ENCODE measurements around the gene UBE2O. TPM values are rescaled to one million over a fixed set of nuclear protein-coding genes. Genes with fewer than 3 reads are reported as not detected.

The UBE2O gene
- total and polyA plus RNA-seq, 2 donors from 2014 or later, result 5.5 to 21.3 TPM

DNA sequence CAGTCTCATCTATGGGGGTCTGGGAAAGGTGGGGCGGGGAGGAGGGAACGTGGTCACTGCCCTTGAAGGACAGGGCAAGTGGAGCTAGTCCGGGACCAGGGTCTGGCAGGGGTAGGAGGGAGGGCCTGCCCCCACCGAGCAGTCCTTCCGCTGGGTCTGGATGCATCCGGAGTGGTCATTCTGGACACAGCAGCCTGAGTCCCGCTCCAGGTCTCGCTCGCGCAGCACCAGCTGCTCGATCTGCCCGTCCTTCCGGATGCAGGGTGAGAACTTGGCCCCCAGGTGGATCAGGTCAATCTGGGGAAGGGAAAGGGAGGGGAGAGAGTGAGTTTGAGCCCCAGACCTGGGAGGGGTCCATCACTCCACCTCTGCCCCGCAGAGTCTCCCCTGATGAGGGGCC, 21.3 kb upstream of the UBE2O start:
- TF ChIP-seq, protein P1, sequence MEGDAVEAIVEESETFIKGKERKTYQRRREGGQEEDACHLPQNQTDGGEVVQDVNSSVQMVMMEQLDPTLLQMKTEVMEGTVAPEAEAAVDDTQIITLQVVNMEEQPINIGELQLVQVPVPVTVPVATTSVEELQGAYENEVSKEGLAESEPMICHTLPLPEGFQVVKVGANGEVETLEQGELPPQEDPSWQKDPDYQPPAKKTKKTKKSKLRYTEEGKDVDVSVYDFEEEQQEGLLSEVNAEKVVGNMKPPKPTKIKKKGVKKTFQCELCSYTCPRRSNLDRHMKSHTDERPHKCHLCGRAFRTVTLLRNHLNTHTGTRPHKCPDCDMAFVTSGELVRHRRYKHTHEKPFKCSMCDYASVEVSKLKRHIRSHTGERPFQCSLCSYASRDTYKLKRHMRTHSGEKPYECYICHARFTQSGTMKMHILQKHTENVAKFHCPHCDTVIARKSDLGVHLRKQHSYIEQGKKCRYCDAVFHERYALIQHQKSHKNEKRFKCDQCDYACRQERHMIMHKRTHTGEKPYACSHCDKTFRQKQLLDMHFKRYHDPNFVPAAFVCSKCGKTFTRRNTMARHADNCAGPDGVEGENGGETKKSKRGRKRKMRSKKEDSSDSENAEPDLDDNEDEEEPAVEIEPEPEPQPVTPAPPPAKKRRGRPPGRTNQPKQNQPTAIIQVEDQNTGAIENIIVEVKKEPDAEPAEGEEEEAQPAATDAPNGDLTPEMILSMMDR (IDR thresholded peaks at IDR 0.05; ENCODE audit: borderline replicate concordance, extremely low read depth, insufficient read depth), result no peak
- peak in 1 of 5 donors; percentile 61 for DNase-seq
- no peak for FAIRE-seq
- no peak overlapping the region for H3K4me3 ChIP-seq (ENCODE audit: low read length in 3 of 3)
- H3K27me3 ChIP-seq (ENCODE audit: control insufficient read depth, insufficient read depth, low read length), result no peaks in the 10 kb centered on the region
- no peaks in the 10 kb centered on the region for H3K4me1 ChIP-seq (ENCODE audit: control insufficient read depth in 2 of 3, insufficient read depth in 2 of 3, low read depth in 1 of 3, low read length in 3 of 3)
- no peak overlapping the region for H3K9ac ChIP-seq (ENCODE audit: low read length in 3 of 3)
- intact Hi-C loops (cut with DNase I), result no loop called here
- no peaks in the 10 kb centered on the region for H3K36me3 ChIP-seq (ENCODE audit: control insufficient read depth in 2 of 3, insufficient read depth in 3 of 3, low read length in 3 of 3)
- H3K9me3 ChIP-seq (ENCODE audit: control insufficient read depth in 2 of 3, insufficient read depth in 1 of 3, low read length in 3 of 3), result no peaks in the 10 kb centered on the region
- H3K27ac ChIP-seq (ENCODE audit: low read depth in 2 of 2, low read length in 2 of 2), result no peak overlapping the region

DNA sequence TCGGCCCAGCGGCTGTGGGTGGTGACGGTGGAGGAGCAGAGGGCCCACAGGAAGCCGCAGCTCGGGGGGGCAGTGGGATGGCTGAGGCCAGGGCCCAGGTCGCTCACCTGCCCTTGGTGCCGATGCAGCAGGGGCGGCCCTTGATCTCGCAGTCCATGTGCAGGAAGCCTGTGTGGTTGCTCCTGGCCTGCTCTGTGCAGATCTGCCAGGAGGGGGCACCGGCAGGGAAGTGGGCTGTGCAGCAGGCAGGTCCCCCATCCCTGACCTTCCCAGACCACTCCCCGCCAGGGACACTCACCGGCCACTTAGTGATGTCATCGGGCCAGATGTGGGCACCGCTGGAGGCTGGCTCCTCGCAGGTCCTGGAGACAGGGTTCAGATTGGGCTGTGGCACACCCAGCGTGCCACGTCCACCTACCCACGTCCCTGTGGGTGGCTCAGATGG, 20.6 kb upstream of the UBE2O start:
- Histone ChIP-seq H3K27ac (ENCODE audit: low read depth in 2 of 2, low read length in 2 of 2) (no peak overlapping the region), H3K9me3 (ENCODE audit: control insufficient read depth in 2 of 3, insufficient read depth in 1 of 3, low read length in 3 of 3) (no peaks in the 10 kb centered on the region), H3K36me3 (ENCODE audit: control insufficient read depth in 2 of 3, insufficient read depth in 3 of 3, low read length in 3 of 3) (no peaks in the 10 kb centered on the region), H3K27me3 (ENCODE audit: control insufficient read depth, insufficient read depth, low read length) (no peaks in the 10 kb centered on the region), H3K4me3 (ENCODE audit: low read length in 3 of 3) (no peak overlapping the region), H3K9ac (ENCODE audit: low read length in 3 of 3) (no peak overlapping the region), H3K4me1 (ENCODE audit: control insufficient read depth in 2 of 3, insufficient read depth in 2 of 3, low read depth in 1 of 3, low read length in 3 of 3) (no peaks in the 10 kb centered on the region)
- intact Hi-C loops (cut with DNase I), result no loop called here
- peak in 1 of 5 donors; percentile 78 for DNase-seq
- TF ChIP-seq, protein P1 (IDR thresholded peaks at IDR 0.05; ENCODE audit: borderline replicate concordance, extremely low read depth, insufficient read depth), result no peak
- FAIRE-seq, result no peak

DNA sequence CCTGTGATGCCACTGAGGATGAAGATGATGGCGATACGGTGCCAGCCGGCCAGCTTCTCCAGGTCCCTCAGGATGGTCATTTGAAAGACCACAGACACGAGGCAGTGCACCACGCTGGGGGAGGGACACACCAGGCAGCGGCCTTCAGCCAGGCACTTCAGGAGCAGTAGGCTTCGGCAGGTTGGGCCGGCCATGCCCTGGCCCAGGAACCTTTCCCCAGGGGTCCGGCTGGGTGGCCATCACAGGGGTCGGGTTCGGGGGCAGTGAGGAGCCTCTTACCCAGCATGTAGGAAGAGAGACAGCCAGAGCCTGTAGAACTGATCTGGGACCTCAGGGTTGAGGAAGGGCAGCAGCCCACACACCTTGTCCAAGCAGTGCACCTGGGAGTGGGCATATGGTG, 19.8 kb upstream of the UBE2O start:
- Histone ChIP-seq H3K4me3 (ENCODE audit: low read length in 3 of 3) (no peak overlapping the region), H3K9me3 (ENCODE audit: control insufficient read depth in 2 of 3, insufficient read depth in 1 of 3, low read length in 3 of 3) (no peaks in the 10 kb centered on the region), H3K4me1 (ENCODE audit: control insufficient read depth in 2 of 3, insufficient read depth in 2 of 3, low read depth in 1 of 3, low read length in 3 of 3) (no peaks in the 10 kb centered on the region), H3K27me3 (ENCODE audit: control insufficient read depth, insufficient read depth, low read length) (no peaks in the 10 kb centered on the region), H3K9ac (ENCODE audit: low read length in 3 of 3) (no peak overlapping the region), H3K36me3 (ENCODE audit: control insufficient read depth in 2 of 3, insufficient read depth in 3 of 3, low read length in 3 of 3) (no peaks in the 10 kb centered on the region), H3K27ac (ENCODE audit: low read depth in 2 of 2, low read length in 2 of 2) (no peak overlapping the region)
- DNase-seq, result no peak
- FAIRE-seq, result no peak
- intact Hi-C loops (cut with DNase I), result no loop called here
- TF ChIP-seq, protein P1 (IDR thresholded peaks at IDR 0.05; ENCODE audit: borderline replicate concordance, extremely low read depth, insufficient read depth), result no peak

DNA sequence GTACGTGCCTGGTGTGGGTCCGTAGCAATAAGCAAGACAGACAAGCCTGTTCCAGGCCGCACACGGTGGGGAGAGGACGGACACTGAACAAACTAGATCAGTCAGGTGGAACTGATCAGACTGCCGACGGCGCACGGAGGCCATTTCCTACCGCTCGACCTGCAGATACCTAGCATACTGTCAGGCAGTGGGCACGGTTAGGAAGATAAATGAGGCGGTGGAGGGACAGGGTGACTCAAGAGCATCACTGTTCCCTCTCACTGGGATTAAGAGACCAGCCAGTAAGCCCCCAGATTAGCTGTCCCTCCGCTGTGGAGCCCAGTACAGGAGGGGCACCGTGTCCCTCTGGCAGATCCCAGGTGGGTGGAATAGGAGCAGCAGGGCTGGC, 19.3 kb upstream of the UBE2O start:
- Histone ChIP-seq H3K9ac (ENCODE audit: low read length in 3 of 3) (no peak overlapping the region), H3K27me3 (ENCODE audit: control insufficient read depth, insufficient read depth, low read length) (no peaks in the 10 kb centered on the region), H3K9me3 (ENCODE audit: control insufficient read depth in 2 of 3, insufficient read depth in 1 of 3, low read length in 3 of 3) (no peaks in the 10 kb centered on the region), H3K4me3 (ENCODE audit: low read length in 3 of 3) (no peak overlapping the region), H3K27ac (ENCODE audit: low read depth in 2 of 2, low read length in 2 of 2) (no peak overlapping the region), H3K36me3 (ENCODE audit: control insufficient read depth in 2 of 3, insufficient read depth in 3 of 3, low read length in 3 of 3) (no peaks in the 10 kb centered on the region), H3K4me1 (ENCODE audit: control insufficient read depth in 2 of 3, insufficient read depth in 2 of 3, low read depth in 1 of 3, low read length in 3 of 3) (no peaks in the 10 kb centered on the region)
- FAIRE-seq (no peak), DNase-seq (no peak)
- TF ChIP-seq, protein P1 (IDR thresholded peaks at IDR 0.05; ENCODE audit: borderline replicate concordance, extremely low read depth, insufficient read depth), result no peak
- intact Hi-C loops (cut with DNase I), result no loop called here

Measured in kidney (tissue), 14 donors.